ENCODE measurements around the gene ZCCHC4. TPM values are rescaled to one million over a fixed set of nuclear protein-coding genes. Genes with fewer than 3 reads are reported as not detected.

The ZCCHC4 gene
- total and polyA plus RNA-seq, 2 of the 4 experiments (the other 2 are of a cell fraction): 7.9 to 8.1 TPM

- no peak overlapping the region for H2BK120ac ChIP-seq (ENCODE audit: low read depth, low read length)
- H2AK5ac ChIP-seq (ENCODE audit: low read depth, low read length): no peak overlapping the region
- peaks cover 21% of the 10 kb centered on the region for H3K9me1 ChIP-seq (ENCODE audit: insufficient read depth, low read length)
- no TSS peak for BruUV-seq (replicated peaks)
- H3K4ac ChIP-seq (ENCODE audit: low read depth, low read length): no peak overlapping the region
- no peaks in the 10 kb centered on the region for H4K20me1 ChIP-seq (ENCODE audit: insufficient read depth, low read length)
- POLR2A ChIA-PET (ENCODE audit: unreplicated experiment): no interaction called here
- H2BK20ac ChIP-seq (ENCODE audit: low read depth, low read length): no peak overlapping the region
- no peak overlapping the region for H2AK9ac ChIP-seq (replicated peaks; ENCODE audit: low read depth, low read length, poor library complexity)
- dilution Hi-C loops (cut with HindIII; ENCODE audit: low sequenced_read_pairs, unreplicated experiment) (no loop called here), intact Hi-C loops (cut with micrococcal nuclease) (no loop called here), in situ Hi-C loops (cut with MboI; ENCODE audit: low sequenced_read_pairs) (no loop called here)
- peaks cover 0 to 12% of the 10 kb centered on the region in 2 experiments; a peak in 2 of 4 replicates for H3K79me1 ChIP-seq (ENCODE audit: low read depth in 1 of 2, low read length in 2 of 2)
- no peak overlapping the region for H3K14ac ChIP-seq (replicated peaks; ENCODE audit: low read depth, low read length)
- no peak overlapping the region for H4K91ac ChIP-seq (ENCODE audit: insufficient read depth, low read depth, low read length)
- peaks cover 15% of the 10 kb centered on the region for H3K4me1 ChIP-seq (ENCODE audit: control insufficient read depth, insufficient read depth, low read length)
- no peaks in the 10 kb centered on the region for H3K9me3 ChIP-seq (ENCODE audit: control insufficient read depth, insufficient read depth, low read length)
- peaks cover 13% of the 10 kb centered on the region for H3K36me3 ChIP-seq (ENCODE audit: control insufficient read depth, insufficient read depth, low read length)
- no peak overlapping the region for H3K27ac ChIP-seq (ENCODE audit: insufficient read depth, low read length)
- H3K18ac ChIP-seq (ENCODE audit: low read depth, low read length): no peak overlapping the region
- no peak overlapping the region; a peak in 1 of 4 replicates for H4K8ac ChIP-seq (ENCODE audit: low read depth in 2 of 2, low read length in 2 of 2)
- ATAC-seq (ENCODE audit: low read depth): no peak
- H2AFZ ChIP-seq (replicated peaks; ENCODE audit: low read length, poor library complexity): no peak overlapping the region
- H3K56ac ChIP-seq (ENCODE audit: extremely low read depth, insufficient read depth, low read length): no peak overlapping the region
- CTCF ChIA-PET: interaction anchor here (0.6 kb wide), 1 partner anchor 943 kb away, joined by 4 read pairs; no protein-coding TSS in a partner anchor
- no peaks in the 10 kb centered on the region for H3K27me3 ChIP-seq (ENCODE audit: control insufficient read depth, insufficient read depth, low read length)
- H2BK15ac ChIP-seq (ENCODE audit: low read depth, low read length): no peak overlapping the region
- H2BK5ac ChIP-seq (ENCODE audit: low read depth, low read length, poor library complexity, severe bottlenecking): peak overlapping the region; percentile 79
- H3K23ac ChIP-seq (ENCODE audit: low read depth, low read length): no peak overlapping the region
- no peak overlapping the region for H4K5ac ChIP-seq (ENCODE audit: low read depth, low read length)
- no peak overlapping the region for H3K4me3 ChIP-seq (ENCODE audit: insufficient read depth, low read depth, low read length)
- H3K4me2 ChIP-seq (ENCODE audit: low read depth, low read length): peak overlapping the region; percentile 73; the same call in 1 of the 2 replicates
- WGBS, 2 experiments (ENCODE audit: extremely low coverage in 2 of 2, insufficient read length in 1 of 2): no CpG with 5 or more reads among the region's 1 CpG
- DNase-seq: peak; percentile 66
- no peak overlapping the region for H3K9ac ChIP-seq (ENCODE audit: low read depth, low read length)
- peak; percentile 88 for TF ChIP-seq CEBPB (IDR thresholded peaks at IDR 0.05; ENCODE audit: low read depth, low read length)
- no peak for TF ChIP-seq RCOR1 (IDR thresholded peaks at IDR 0.05; ENCODE audit: insufficient replicate concordance, low read length)
Observed at GRCh38 chr4:25402521-25402920, 89.9 kb downstream of the ZCCHC4 start.

Data from IMR-90 (cell line).